HepG2 (cell line): ENCODE measurements around the gene OSGIN1.

ENCODE experiments used
- KDM1A ChIP-seq: IDR thresholded peaks from 2 replicates; pipeline ENCODE4 v1.6.1; 2016; ENCODE audit warnings: missing compliant biosample characterization
- SIN3A ChIP-seq: IDR thresholded peaks from 2 replicates; pipeline ENCODE4 v1.6.1; 2011; ENCODE audit warnings: low read depth, mild to moderate bottlenecking, control low read depth, low read length, borderline replicate concordance
- TF ChIP-seq, protein P1 (sequence below): fragments of 450-650 bp; IDR thresholded peaks from 2 replicates; pipeline ENCODE4 v1.6.1; 2016
- TF ChIP-seq, protein P2 (sequence below): sonication (generic); formaldehyde crosslinking; IDR thresholded peaks from 2 replicates; pipeline ENCODE4 v1.8.1; 2023; ENCODE audit warnings: mild to moderate bottlenecking, inconsistent platforms, moderate library complexity, missing genetic modification reagents, borderline replicate concordance

DNA sequence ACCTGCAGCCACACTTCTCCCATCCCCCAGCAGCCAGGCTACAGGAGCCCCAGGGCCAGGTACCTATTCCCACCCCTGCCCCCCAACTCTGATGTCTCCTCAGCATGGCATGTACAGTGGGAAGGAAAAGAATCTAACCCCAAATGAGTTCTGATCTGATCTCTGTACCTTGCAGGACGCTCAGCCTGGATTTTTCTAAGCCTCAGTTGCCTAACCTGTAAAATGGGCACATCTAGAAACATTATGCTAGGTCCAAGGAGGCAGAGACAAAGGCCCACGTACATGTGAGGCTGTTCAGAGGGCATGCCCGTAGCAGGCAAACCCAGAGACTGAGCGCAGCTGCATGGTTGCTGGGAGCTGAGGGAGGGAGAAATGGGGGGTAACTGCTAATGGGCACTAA lies 54.5 kb downstream of the OSGIN1 start:
- no peak for TF ChIP-seq SIN3A
- TF ChIP-seq, protein P1, sequence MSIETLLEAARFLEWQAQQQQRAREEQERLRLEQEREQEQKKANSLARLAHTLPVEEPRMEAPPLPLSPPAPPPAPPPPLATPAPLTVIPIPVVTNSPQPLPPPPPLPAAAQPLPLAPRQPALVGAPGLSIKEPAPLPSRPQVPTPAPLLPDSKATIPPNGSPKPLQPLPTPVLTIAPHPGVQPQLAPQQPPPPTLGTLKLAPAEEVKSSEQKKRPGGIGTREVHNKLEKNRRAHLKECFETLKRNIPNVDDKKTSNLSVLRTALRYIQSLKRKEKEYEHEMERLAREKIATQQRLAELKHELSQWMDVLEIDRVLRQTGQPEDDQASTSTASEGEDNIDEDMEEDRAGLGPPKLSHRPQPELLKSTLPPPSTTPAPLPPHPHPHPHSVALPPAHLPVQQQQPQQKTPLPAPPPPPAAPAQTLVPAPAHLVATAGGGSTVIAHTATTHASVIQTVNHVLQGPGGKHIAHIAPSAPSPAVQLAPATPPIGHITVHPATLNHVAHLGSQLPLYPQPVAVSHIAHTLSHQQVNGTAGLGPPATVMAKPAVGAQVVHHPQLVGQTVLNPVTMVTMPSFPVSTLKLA: no peak
- TF ChIP-seq, protein P2, sequence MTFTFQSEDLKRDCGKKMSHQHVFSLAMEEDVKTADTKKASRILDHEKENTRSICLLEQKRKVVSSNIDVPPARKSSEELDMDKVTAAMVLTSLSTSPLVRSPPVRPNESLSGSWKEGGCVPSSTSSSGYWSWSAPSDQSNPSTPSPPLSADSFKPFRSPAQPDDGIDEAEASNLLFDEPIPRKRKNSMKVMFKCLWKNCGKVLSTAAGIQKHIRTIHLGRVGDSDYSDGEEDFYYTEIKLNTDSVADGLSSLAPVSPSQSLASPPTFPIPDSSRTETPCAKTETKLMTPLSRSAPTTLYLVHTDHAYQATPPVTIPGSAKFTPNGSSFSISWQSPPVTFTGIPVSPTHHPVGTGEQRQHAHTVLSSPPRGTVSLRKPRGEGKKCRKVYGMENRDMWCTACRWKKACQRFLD (CRISPR knock-in tag): no peak
- no peak for TF ChIP-seq KDM1A
